Sigmoid colon (tissue), 7 donors: ENCODE measurements around the gene KRT7. TPM values are rescaled to one million over a fixed set of nuclear protein-coding genes. Genes with fewer than 3 reads are reported as not detected.
A peak's percentile ranks its signal among the peaks of the same experiment; 100 is the strongest.

Experiments used
- DNase-seq: peaks from one replicate; pipeline ENCODE4 v3.0.0-alpha.2; 2019
- H3K27ac ChIP-seq, 4 donors: fragments of 200-600 bp; sonication (generic); one replicate each; pipeline ENCODE4 v1.5.1; 2016 to 2019; ENCODE audit warnings: mild to moderate bottlenecking in 1 of 4
- H3K27me3 ChIP-seq, 3 donors: fragments of 200-600 bp; sonication (generic); one replicate each; pipeline ENCODE4 v1.5.1; 2019; ENCODE audit warnings: mild to moderate bottlenecking in 1 of 3
- H3K36me3 ChIP-seq, 4 donors: fragments of 200-600 bp; sonication (generic); one replicate each; pipeline ENCODE4 v1.5.1; 2016 to 2019
- H3K4me1 ChIP-seq, 4 donors: fragments of 200-600 bp; sonication (generic); one replicate each; pipeline ENCODE4 v1.5.1; 2017 to 2019
- H3K4me3 ChIP-seq, 4 donors: fragments of 200-600 bp; sonication (generic); one replicate each; pipeline ENCODE4 v1.5.1; 2017 to 2019; ENCODE audit warnings: mild to moderate bottlenecking in 2 of 4, moderate library complexity in 1 of 4
- H3K9me3 ChIP-seq, 4 donors: fragments of 200-600 bp in 3 of 4; sonication (generic) in 3 of 4; one replicate each; pipeline versions ENCODE4 v1.5.1 to v1.6.1; 2013 to 2019
- EP300 ChIP-seq, 4 donors: sonication (generic); formaldehyde crosslinking; IDR thresholded peaks; one replicate each; pipeline ENCODE4 v1.6.1; 2017; ENCODE audit warnings: antibody characterized with exemption in 4 of 4
- POLR2A ChIP-seq, 2 donors: fragments of 450-650 bp; IDR thresholded peaks; one replicate each; pipeline ENCODE4 v1.6.1; 2016; ENCODE audit warnings: antibody characterized with exemption in 2 of 2, mild to moderate bottlenecking in 2 of 2, moderate library complexity in 2 of 2
- POLR2AphosphoS5 ChIP-seq, 4 donors: sonication (generic); formaldehyde crosslinking; IDR thresholded peaks; one replicate each; pipeline ENCODE4 v1.6.1; 2017; ENCODE audit warnings: antibody characterized with exemption in 4 of 4
- WGBS, 2 donors: extraction: QIAGEN DNeasy Blood & Tissue Kit; methylation state at CpG; one replicate each; pipeline ENCODE4 v1.1.7; 2013; 5-methylcytosine and 5-hydroxymethylcytosine counted together
- intact Hi-C: fragments of 100-400 bp; cut with DNase I; formaldehyde crosslinking; loops from one replicate; pipeline ENCODE4 v1.15.1; 2023
- polyA plus RNA-seq, 3 donors: library from polyadenylated mRNA; stranded (reverse); fragments of 200-250 nt; gene quantifications; one replicate each; pipeline ENCODE4 v1.2.3, GENCODE V29; 2013
- total RNA-seq, 4 donors: library from RNA; depleted of rRNA; stranded (reverse); fragments of >200 nt; gene quantifications; one replicate each; pipeline ENCODE4 v1.1.0, GENCODE V29; 2016
- TF ChIP-seq, protein P1 (sequence below), 4 experiments: fragments of 450-650 bp in 3 of 4; fragments of 200-600 bp in 1 of 4; IDR thresholded peaks; one replicate each; pipeline ENCODE4 v1.5.1; 2016 to 2019; ENCODE audit warnings: antibody characterized with exemption in 4 of 4, mild to moderate bottlenecking in 3 of 4, moderate library complexity in 2 of 4
- donor health status: healthy with polysubstance abuse.
- donor health status: Bipolar disorder and iron deficiency.
- donor health status: healthy.

The KRT7 gene
- total and polyA plus RNA-seq, 7 donors, result 0.27 to 12.0 (median 2.4) TPM; not detected in 2

DNA sequence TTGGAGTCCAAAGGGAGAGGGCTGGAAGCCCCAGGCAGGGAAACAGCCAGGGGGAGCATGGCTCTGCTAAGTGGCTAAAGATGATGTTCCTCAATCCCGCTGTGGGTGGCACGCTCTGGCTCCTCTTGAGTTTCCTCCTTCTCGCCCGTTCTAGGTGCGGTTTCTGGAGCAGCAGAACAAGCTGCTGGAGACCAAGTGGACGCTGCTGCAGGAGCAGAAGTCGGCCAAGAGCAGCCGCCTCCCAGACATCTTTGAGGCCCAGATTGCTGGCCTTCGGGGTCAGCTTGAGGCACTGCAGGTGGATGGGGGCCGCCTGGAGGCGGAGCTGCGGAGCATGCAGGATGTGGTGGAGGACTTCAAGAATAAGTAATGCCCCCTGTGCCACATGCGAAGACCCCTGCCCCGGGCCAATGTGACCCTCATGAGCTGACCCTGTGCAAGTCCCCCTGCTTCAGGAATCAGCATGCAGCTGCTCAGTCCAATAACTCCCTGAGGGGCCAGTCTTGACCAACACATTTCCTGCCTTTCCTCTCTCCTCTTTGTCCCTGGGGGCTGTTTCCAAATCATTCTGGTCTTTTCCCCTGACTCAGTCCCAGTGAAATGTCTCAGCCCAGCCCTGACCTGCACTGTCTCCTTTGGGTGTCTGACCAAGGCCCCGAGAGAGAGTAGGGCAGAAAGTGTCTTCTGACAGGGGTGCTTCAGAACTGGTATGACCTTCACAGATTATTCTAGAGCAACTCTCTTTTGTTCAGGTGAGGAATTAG lies 2.1 kb downstream of the KRT7 start:
- 92 to 93% methylated on average over 15 of the region's 15 CpGs for WGBS, 2 donors
- Histone ChIP-seq H3K27ac (no peak overlapping the region), H3K9me3 (no peaks in the 10 kb centered on the region), H3K4me1 (peaks cover 0 to 30% (median 18%) of the 10 kb centered on the region in 4 donors), H3K36me3 (no peaks in the 10 kb centered on the region), H3K27me3 (peaks cover 10 to 33% (median 23%) of the 10 kb centered on the region in 3 donors), H3K4me3 (no peak overlapping the region)
- intact Hi-C loops, result no loop called here
- peak; percentile 57 for DNase-seq
- no peak for TF ChIP-seq EP300 (IDR thresholded peaks at IDR 0.05)
- TF ChIP-seq, protein P1, sequence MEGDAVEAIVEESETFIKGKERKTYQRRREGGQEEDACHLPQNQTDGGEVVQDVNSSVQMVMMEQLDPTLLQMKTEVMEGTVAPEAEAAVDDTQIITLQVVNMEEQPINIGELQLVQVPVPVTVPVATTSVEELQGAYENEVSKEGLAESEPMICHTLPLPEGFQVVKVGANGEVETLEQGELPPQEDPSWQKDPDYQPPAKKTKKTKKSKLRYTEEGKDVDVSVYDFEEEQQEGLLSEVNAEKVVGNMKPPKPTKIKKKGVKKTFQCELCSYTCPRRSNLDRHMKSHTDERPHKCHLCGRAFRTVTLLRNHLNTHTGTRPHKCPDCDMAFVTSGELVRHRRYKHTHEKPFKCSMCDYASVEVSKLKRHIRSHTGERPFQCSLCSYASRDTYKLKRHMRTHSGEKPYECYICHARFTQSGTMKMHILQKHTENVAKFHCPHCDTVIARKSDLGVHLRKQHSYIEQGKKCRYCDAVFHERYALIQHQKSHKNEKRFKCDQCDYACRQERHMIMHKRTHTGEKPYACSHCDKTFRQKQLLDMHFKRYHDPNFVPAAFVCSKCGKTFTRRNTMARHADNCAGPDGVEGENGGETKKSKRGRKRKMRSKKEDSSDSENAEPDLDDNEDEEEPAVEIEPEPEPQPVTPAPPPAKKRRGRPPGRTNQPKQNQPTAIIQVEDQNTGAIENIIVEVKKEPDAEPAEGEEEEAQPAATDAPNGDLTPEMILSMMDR (IDR thresholded peaks at IDR 0.05), result no peak
- TF ChIP-seq POLR2AphosphoS5 (IDR thresholded peaks at IDR 0.05), result no peak
- no peak for TF ChIP-seq POLR2A (IDR thresholded peaks at IDR 0.05)

GRCh38 chr12:52235822-52236361 lies 2.8 kb downstream of the KRT7 start:
- H3K9me3 ChIP-seq, result no peaks in the 10 kb centered on the region
- peaks cover 10 to 33% (median 23%) of the 10 kb centered on the region in 3 donors for H3K27me3 ChIP-seq
- H3K27ac ChIP-seq, result no peak overlapping the region
- WGBS, 2 donors, result 23 to 62% methylated on average over 4 of the region's 4 CpGs
- H3K4me3 ChIP-seq, result no peak overlapping the region
- peaks cover 0 to 24% (median 13%) of the 10 kb centered on the region in 4 donors for H3K4me1 ChIP-seq
- TF ChIP-seq POLR2AphosphoS5 (IDR thresholded peaks at IDR 0.05) (no peak), EP300 (IDR thresholded peaks at IDR 0.05) (no peak), POLR2A (IDR thresholded peaks at IDR 0.05) (no peak)
- TF ChIP-seq, protein P1 (IDR thresholded peaks at IDR 0.05), result no peak
- H3K36me3 ChIP-seq, result no peaks in the 10 kb centered on the region
- intact Hi-C loops, result no loop called here
- peak; percentile 30 for DNase-seq

DNA sequence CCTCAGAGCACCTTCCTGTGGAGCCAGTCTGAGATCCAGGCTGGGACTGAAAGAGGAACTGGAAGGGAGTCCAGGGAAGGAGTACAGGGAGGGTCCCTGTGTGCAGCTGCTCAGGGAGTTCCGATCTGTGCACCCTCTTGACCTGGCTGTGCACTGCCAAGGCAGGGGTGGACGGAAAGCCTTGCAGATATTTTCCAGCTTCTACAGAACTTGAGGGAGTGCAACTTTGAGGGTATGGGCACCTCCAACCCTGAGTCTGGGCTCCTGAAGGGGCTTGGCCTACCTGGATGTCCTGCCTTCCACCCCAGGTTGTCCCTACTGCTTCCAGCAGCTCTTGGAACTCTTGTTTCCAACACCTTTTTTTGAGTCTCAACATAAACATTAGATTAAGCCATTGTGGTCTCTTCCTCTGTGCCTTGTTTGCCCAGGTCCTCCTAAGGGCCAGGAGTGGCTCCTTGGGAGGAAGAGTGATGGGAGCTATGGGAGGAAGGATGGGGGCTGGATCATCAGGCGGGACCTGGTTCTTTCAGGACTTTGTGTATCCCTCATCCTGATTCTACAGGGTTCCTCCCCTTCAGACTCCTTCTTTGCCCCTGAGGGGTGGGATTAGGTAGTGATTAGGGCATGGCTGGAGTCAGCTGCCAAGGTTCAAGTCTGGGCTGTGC lies 3.5 kb downstream of the KRT7 start:
- intact Hi-C loops, result no loop called here
- TF ChIP-seq POLR2AphosphoS5 (IDR thresholded peaks at IDR 0.05) (no peak), POLR2A (IDR thresholded peaks at IDR 0.05) (no peak), EP300 (IDR thresholded peaks at IDR 0.05) (no peak)
- TF ChIP-seq, protein P1 (IDR thresholded peaks at IDR 0.05), result no peak
- Histone ChIP-seq H3K27ac (no peak overlapping the region), H3K36me3 (no peaks in the 10 kb centered on the region), H3K4me3 (no peak overlapping the region), H3K27me3 (peaks cover 10 to 28% (median 23%) of the 10 kb centered on the region in 3 donors), H3K9me3 (no peaks in the 10 kb centered on the region), H3K4me1 (peaks cover 0 to 20% (median 10%) of the 10 kb centered on the region in 4 donors)
- DNase-seq, result peak; percentile 36
- 53 to 77% methylated on average over 3 of the region's 3 CpGs for WGBS, 2 donors

DNA sequence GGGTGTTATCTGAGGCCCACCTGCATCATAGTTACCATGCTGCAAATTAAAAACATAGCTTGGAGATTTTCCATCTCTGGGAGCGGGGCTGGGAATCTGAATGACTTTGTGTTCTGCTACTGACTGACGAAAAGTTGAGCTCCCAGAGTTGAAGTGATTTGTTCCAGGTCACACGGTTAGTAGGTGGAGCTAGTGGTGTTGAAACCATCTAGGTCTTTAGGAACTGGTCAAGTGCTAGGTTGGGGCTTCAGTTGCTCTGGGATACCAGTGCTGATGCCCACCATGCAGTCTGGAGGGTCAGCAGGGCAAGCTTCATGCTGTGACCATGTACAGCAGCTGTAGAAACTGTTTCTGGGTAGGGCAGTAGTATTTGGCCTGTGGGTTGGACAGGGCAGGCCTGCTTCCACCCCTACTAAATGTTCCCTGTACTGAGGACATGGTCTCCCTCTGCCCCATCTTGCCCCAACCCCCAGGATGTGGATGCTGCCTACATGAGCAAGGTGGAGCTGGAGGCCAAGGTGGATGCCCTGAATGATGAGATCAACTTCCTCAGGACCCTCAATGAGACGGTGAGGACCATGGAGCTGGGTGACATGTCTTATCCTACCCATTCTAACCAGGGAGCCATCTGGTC lies 5.3 kb downstream of the KRT7 start:
- intact Hi-C loops, result no loop called here
- DNase-seq, result peak; percentile 35
- no peaks in the 10 kb centered on the region for H3K9me3 ChIP-seq
- peaks cover 0 to 10% (median 9%) of the 10 kb centered on the region in 4 donors for H3K4me1 ChIP-seq
- no peak overlapping the region for H3K4me3 ChIP-seq
- H3K27me3 ChIP-seq, result peaks cover 3 to 10% (median 5%) of the 10 kb centered on the region in 3 donors
- TF ChIP-seq, protein P1 (IDR thresholded peaks at IDR 0.05), result no peak
- TF ChIP-seq EP300 (IDR thresholded peaks at IDR 0.05) (no peak), POLR2A (IDR thresholded peaks at IDR 0.05) (no peak), POLR2AphosphoS5 (IDR thresholded peaks at IDR 0.05) (no peak)
- H3K27ac ChIP-seq, result no peak overlapping the region
- 90 to 93% methylated on average over 4 of the region's 4 CpGs for WGBS, 2 donors
- H3K36me3 ChIP-seq, result no peaks in the 10 kb centered on the region
